ENCODE results near the gene C5orf22. TPM values are rescaled to one million over a fixed set of nuclear protein-coding genes. Genes with fewer than 3 reads are reported as not detected.

The C5orf22 gene
- 12.7 and 14.0 TPM in 2 replicates for total RNA-seq

GRCh38 chr5:31531888-31532547, at the start of gene C5orf22, which contains the start of gene DROSHA:
Gene C5orf22 (plus strand): TSS chr5:31532301. CDS start chr5:31532393, 92 bp downstream.
Gene DROSHA (minus strand): TSS chr5:31532093. CDS start chr5:31529059, 3,034 bp downstream.

Other genes with a start within 250 kb of the C5orf22 start
- 43.2 and 70.8 TPM in 2 replicates for gene DROSHA, start 208 bp upstream of the C5orf22 start, total RNA-seq
- gene PDZD2, start 106.8 kb downstream of the C5orf22 start, total RNA-seq: 2.0 and 3.2 TPM in 2 replicates

Data from endothelial cell of coronary artery (primary cell).